ENCODE measurements around the gene ME3. TPM values are rescaled to one million over a fixed set of nuclear protein-coding genes. Genes with fewer than 3 reads are reported as not detected.

The ME3 gene
- total RNA-seq, 1 experiment from 2014 or later: 14.2 TPM

- Mint-ChIP-seq H3K4me3 (ENCODE audit: low read depth, unreplicated experiment) (no peak overlapping the region), H3K4me1 (ENCODE audit: low read depth, unreplicated experiment) (peaks cover 19% of the 10 kb centered on the region), H3K36me3 (ENCODE audit: insufficient read depth, unreplicated experiment) (no peaks in the 10 kb centered on the region), H3K27ac (ENCODE audit: unreplicated experiment) (no peak overlapping the region), H3K9me3 (ENCODE audit: low read depth, unreplicated experiment) (no peaks in the 10 kb centered on the region), H3K27me3 (ENCODE audit: unreplicated experiment) (no peaks in the 10 kb centered on the region)
- intact Hi-C loops (cut with micrococcal nuclease; ENCODE audit: unreplicated experiment): no loop called here
- no peak for TF ChIP-seq CTCF (IDR thresholded peaks at IDR 0.05; ENCODE audit: unreplicated experiment)
- BruUV-seq (replicated peaks): no TSS peak
- no peak for DNase-seq
- CTCF ChIA-PET: no interaction called here
These were observed 114.2 kb downstream of the ME3 start for GRCh38 chr11:86558207-86558606.

GRCh38 chr11:86555866-86556265 lies 116.5 kb downstream of the ME3 start:
- Mint-ChIP-seq H3K4me3 (ENCODE audit: low read depth, unreplicated experiment) (no peak overlapping the region), H3K9me3 (ENCODE audit: low read depth, unreplicated experiment) (no peaks in the 10 kb centered on the region), H3K4me1 (ENCODE audit: low read depth, unreplicated experiment) (peaks cover 43% of the 10 kb centered on the region), H3K27ac (ENCODE audit: unreplicated experiment) (no peak overlapping the region), H3K36me3 (ENCODE audit: insufficient read depth, unreplicated experiment) (no peaks in the 10 kb centered on the region), H3K27me3 (ENCODE audit: unreplicated experiment) (no peaks in the 10 kb centered on the region)
- CTCF ChIA-PET: no interaction called here
- intact Hi-C loops (cut with micrococcal nuclease; ENCODE audit: unreplicated experiment): no loop called here
- DNase-seq: no peak
- no TSS peak for BruUV-seq (replicated peaks)
- no peak for TF ChIP-seq CTCF (IDR thresholded peaks at IDR 0.05; ENCODE audit: unreplicated experiment)

- CTCF ChIA-PET: no interaction called here
- no peak overlapping the region for H3K27ac Mint-ChIP-seq (ENCODE audit: unreplicated experiment)
- H3K9me3 Mint-ChIP-seq (ENCODE audit: low read depth, unreplicated experiment): no peaks in the 10 kb centered on the region
- DNase-seq: no peak
- H3K4me3 Mint-ChIP-seq (ENCODE audit: low read depth, unreplicated experiment): no peak overlapping the region
- H3K36me3 Mint-ChIP-seq (ENCODE audit: insufficient read depth, unreplicated experiment): no peaks in the 10 kb centered on the region
- BruUV-seq (replicated peaks): no TSS peak
- intact Hi-C loops (cut with micrococcal nuclease; ENCODE audit: unreplicated experiment): no loop called here
- no peaks in the 10 kb centered on the region for H3K27me3 Mint-ChIP-seq (ENCODE audit: unreplicated experiment)
- no peak for TF ChIP-seq CTCF (IDR thresholded peaks at IDR 0.05; ENCODE audit: unreplicated experiment)
- H3K4me1 Mint-ChIP-seq (ENCODE audit: low read depth, unreplicated experiment): peaks cover 48% of the 10 kb centered on the region
These were observed 117.0 kb downstream of the ME3 start for GRCh38 chr11:86555401-86555800.

DNA sequence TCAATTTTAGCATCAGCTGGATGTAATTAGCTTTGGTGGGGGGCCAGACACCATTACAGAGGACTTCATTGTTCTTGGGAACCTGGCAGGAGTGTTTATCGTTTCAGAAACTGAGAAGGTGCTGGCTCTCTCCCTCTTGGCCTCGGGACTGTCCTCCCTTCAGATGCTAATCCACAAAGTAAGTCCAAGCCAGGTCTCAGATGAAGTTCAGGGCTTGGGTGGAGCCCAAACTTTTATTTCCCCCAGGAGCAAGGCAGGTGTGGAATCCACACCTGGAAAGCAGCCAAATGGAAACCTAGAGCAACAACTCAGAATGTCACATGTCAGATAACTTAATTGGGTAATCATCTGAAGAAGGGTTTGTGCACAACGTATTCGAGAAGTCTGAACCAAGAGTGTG lies 119.2 kb downstream of the ME3 start:
- Mint-ChIP-seq H3K9me3 (ENCODE audit: low read depth, unreplicated experiment) (no peaks in the 10 kb centered on the region), H3K36me3 (ENCODE audit: insufficient read depth, unreplicated experiment) (no peaks in the 10 kb centered on the region), H3K27ac (ENCODE audit: unreplicated experiment) (no peak overlapping the region), H3K4me1 (ENCODE audit: low read depth, unreplicated experiment) (peaks cover 47% of the 10 kb centered on the region), H3K27me3 (ENCODE audit: unreplicated experiment) (no peaks in the 10 kb centered on the region), H3K4me3 (ENCODE audit: low read depth, unreplicated experiment) (no peak overlapping the region)
- no peak for DNase-seq
- BruUV-seq (replicated peaks): no TSS peak
- CTCF ChIA-PET: no interaction called here
- TF ChIP-seq CTCF (IDR thresholded peaks at IDR 0.05; ENCODE audit: unreplicated experiment): no peak
- intact Hi-C loops (cut with micrococcal nuclease; ENCODE audit: unreplicated experiment): no loop called here
